IMR-90 (cell line): ENCODE results near the gene MYDGF. TPM values are rescaled to one million over a fixed set of nuclear protein-coding genes. Genes with fewer than 3 reads are reported as not detected.
"Not testable (repeated sequence)": the region's sequence is repeated elsewhere in the genome, so short reads cannot be mapped to it uniquely, and the experiment has no call there.

Experiments
- ATAC-seq: fragments of 200-7000 bp; cut with Tn5 transposase; 2 replicates; pipeline ENCODE4 v1.9.1; 2020; ENCODE audit warnings: low read depth, mild to moderate bottlenecking, moderate library complexity
- BruUV-seq: library from RNA; stranded (reverse); fragments of 400-500 nt; replicated peaks from 2 replicates; lab custom pipeline; 2021; lab: Mats Ljungman, UMichigan
- CTCF ChIA-PET: fragments of 300-600 bp; formaldehyde crosslinking; extraction: SDS; loops from one replicate; lab custom pipeline; 2021; ENCODE audit warnings: antibody characterized with exemption; lab: Yijun Ruan, JAX
- POLR2A ChIA-PET: fragments of 300-600 bp; sonication (Branson Sonifier 250); formaldehyde crosslinking; loops from one replicate; lab custom pipeline; 2022; ENCODE audit warnings: antibody characterized with exemption; ENCODE audit not compliant: unreplicated experiment; lab: Charles Lee
- DNase-seq: peaks from one replicate; pipeline ENCODE4 v3.0.0; 2013
- H2AFZ ChIP-seq: replicated peaks from 2 replicates; pipeline ENCODE3; 2013; ENCODE audit warnings: low read length, mild to moderate bottlenecking; ENCODE audit not compliant: poor library complexity
- H2AK5ac ChIP-seq: 2 replicates; pipeline ENCODE4 v1.6.1; 2013; ENCODE audit warnings: low read depth, low read length, inconsistent platforms
- H2AK9ac ChIP-seq: replicated peaks from 2 replicates; pipeline ENCODE3; 2013; ENCODE audit warnings: mild to moderate bottlenecking, low read depth, low read length, moderate library complexity; ENCODE audit not compliant: poor library complexity
- H2BK120ac ChIP-seq: 2 replicates; pipeline ENCODE4 v1.6.1; 2013; ENCODE audit warnings: low read depth, low read length, inconsistent platforms
- H2BK15ac ChIP-seq: 3 replicates; pipeline ENCODE4 v1.6.1; 2013; ENCODE audit warnings: low read depth, low read length, inconsistent platforms
- H2BK20ac ChIP-seq: 2 replicates; pipeline ENCODE4 v1.6.1; 2013; ENCODE audit warnings: low read depth, mild to moderate bottlenecking, inconsistent platforms, low read length, moderate library complexity
- H2BK5ac ChIP-seq: 2 replicates; pipeline ENCODE4 v1.6.1; 2013; ENCODE audit warnings: mild to moderate bottlenecking, low read depth, low read length, inconsistent platforms; ENCODE audit not compliant: poor library complexity, severe bottlenecking
- H3K14ac ChIP-seq: replicated peaks from 2 replicates; pipeline ENCODE4 v1.6.1; 2013; ENCODE audit warnings: low read depth, low read length, inconsistent platforms
- H3K18ac ChIP-seq: 2 replicates; pipeline ENCODE4 v1.6.1; 2013; ENCODE audit warnings: low read depth, low read length, control low read depth
- H3K23ac ChIP-seq: 2 replicates; pipeline ENCODE4 v1.6.1; 2013; ENCODE audit warnings: low read depth, low read length, inconsistent platforms
- H3K27ac ChIP-seq: 2 replicates; pipeline ENCODE4 v1.5.1; 2013; ENCODE audit warnings: mild to moderate bottlenecking, control low read depth, low read length; ENCODE audit not compliant: insufficient read depth
- H3K27me3 ChIP-seq: 2 replicates; pipeline ENCODE4 v1.6.1; 2013; ENCODE audit warnings: low read length; ENCODE audit not compliant: control insufficient read depth, insufficient read depth
- H3K36me3 ChIP-seq: 2 replicates; pipeline ENCODE4 v1.6.1; 2013; ENCODE audit warnings: low read length, mixed read lengths; ENCODE audit not compliant: control insufficient read depth, insufficient read depth
- H3K4ac ChIP-seq: 2 replicates; pipeline ENCODE4 v1.6.1; 2013; ENCODE audit warnings: low read depth, low read length, inconsistent platforms
- H3K4me1 ChIP-seq: 2 replicates; pipeline ENCODE4 v1.6.1; 2013; ENCODE audit warnings: low read length, mixed read lengths; ENCODE audit not compliant: control insufficient read depth, insufficient read depth
- H3K4me2 ChIP-seq: 2 replicates; pipeline ENCODE4 v1.6.1; 2013; ENCODE audit warnings: low read depth, mild to moderate bottlenecking, control low read depth, low read length, moderate library complexity
- H3K4me3 ChIP-seq: 2 replicates; pipeline ENCODE4 v1.5.1; 2013; ENCODE audit warnings: low read depth, mild to moderate bottlenecking, control low read depth, low read length, moderate library complexity; ENCODE audit not compliant: insufficient read depth
- H3K56ac ChIP-seq: 2 replicates; pipeline ENCODE4 v1.6.1; 2013; ENCODE audit warnings: low read length, inconsistent platforms; ENCODE audit not compliant: insufficient read depth; ENCODE audit errors: extremely low read depth
- H3K79me1 ChIP-seq, 2 experiments: 2 replicates each; pipeline ENCODE4 v1.6.1; 2013; ENCODE audit warnings: low read length in 2 of 2, inconsistent platforms in 1 of 2, low read depth in 1 of 2
- H3K9ac ChIP-seq: 2 replicates; pipeline ENCODE4 v1.6.1; 2013; ENCODE audit warnings: low read depth, low read length, control low read depth
- H3K9me1 ChIP-seq: 2 replicates; pipeline ENCODE4 v1.6.1; 2013; ENCODE audit warnings: low read length, inconsistent platforms; ENCODE audit not compliant: insufficient read depth
- H3K9me3 ChIP-seq: 2 replicates; pipeline ENCODE4 v1.6.1; 2013; ENCODE audit warnings: low read length; ENCODE audit not compliant: control insufficient read depth, insufficient read depth
- H4K20me1 ChIP-seq: 2 replicates; pipeline ENCODE4 v1.6.1; 2013; ENCODE audit warnings: low read length, inconsistent platforms; ENCODE audit not compliant: insufficient read depth
- H4K5ac ChIP-seq: 2 replicates; pipeline ENCODE4 v1.6.1; 2013; ENCODE audit warnings: mild to moderate bottlenecking, low read depth, low read length, control low read depth
- H4K8ac ChIP-seq, 2 experiments: 2 replicates each; pipeline ENCODE4 v1.6.1; 2013; ENCODE audit warnings: low read depth in 2 of 2, low read length in 2 of 2, control low read depth in 1 of 2, inconsistent platforms in 1 of 2
- H4K91ac ChIP-seq: 2 replicates; pipeline ENCODE4 v1.6.1; 2013; ENCODE audit warnings: low read depth, low read length, inconsistent platforms; ENCODE audit not compliant: insufficient read depth
- WGBS, 2 experiments: methylation state at CpG; one replicate each; pipeline versions ENCODE4 v1.1.5 to v1.1.7; 2013; ENCODE audit warnings: missing lambda C conversion rate in 2 of 2; ENCODE audit not compliant: insufficient read length in 1 of 2; ENCODE audit errors: extremely low coverage in 2 of 2; 5-methylcytosine and 5-hydroxymethylcytosine counted together
- dilution Hi-C: fragments of 300-500 bp; cut with HindIII; formaldehyde crosslinking; loops from one replicate; pipeline ENCODE4 v1.14.3; 2018; ENCODE audit warnings: low sequenced_read_pairs; ENCODE audit not compliant: unreplicated experiment
- in situ Hi-C: fragments of 300-500 bp; cut with MboI; formaldehyde crosslinking; loops from 3 replicates; pipeline ENCODE4 v1.14.3; 2019; ENCODE audit warnings: low sequenced_read_pairs, inconsistent platforms, mixed read lengths
- intact Hi-C: fragments of 100-400 bp; cut with micrococcal nuclease; formaldehyde crosslinking; loops from 2 replicates; pipeline ENCODE4 v1.10.0; 2022
- polyA plus RNA-seq, 3 experiments: library from polyadenylated mRNA; depleted of rRNA; stranded (reverse); fragments of >200 nt; gene quantifications; 2 replicates each; pipeline ENCODE4 v1.2.3, GENCODE V29; 2012; ENCODE audit warnings: low replicate concordance in 1 of 3
- total RNA-seq: library from RNA; depleted of rRNA; stranded (reverse); fragments of >200 nt; gene quantifications from 2 replicates; pipeline ENCODE4 v1.2.3, GENCODE V29; 2012

MYDGF gene
- total and polyA plus RNA-seq, 2 of the 4 experiments (the other 2 are of a cell fraction), result 203 to 310 TPM

DNA sequence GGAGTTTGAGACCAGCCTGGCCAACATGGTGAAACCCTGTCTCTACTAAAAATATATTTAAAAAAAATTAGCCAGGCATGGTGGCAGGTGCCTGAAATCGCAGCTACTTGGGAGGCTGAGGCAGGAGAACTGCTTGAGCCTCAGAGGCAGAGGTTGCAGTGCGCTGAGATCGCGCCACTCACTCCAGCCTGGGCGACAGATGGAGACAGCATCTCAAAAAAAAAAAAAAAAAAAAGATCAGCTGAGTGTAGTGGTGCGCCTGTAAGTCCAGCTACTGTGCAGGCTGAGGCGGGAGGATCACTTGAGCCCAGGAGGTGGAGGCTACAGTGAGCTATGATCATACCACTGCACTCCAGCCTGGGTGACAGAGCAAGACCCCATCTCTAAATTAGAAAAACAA, 9.9 kb upstream of the MYDGF start:
- H3K27me3 ChIP-seq, H2AK5ac ChIP-seq, H3K4me3 ChIP-seq, H3K79me1 ChIP-seq, H3K4ac ChIP-seq, BruUV-seq, H3K4me1 ChIP-seq, in situ Hi-C loops, H2AK9ac ChIP-seq, H4K20me1 ChIP-seq, ATAC-seq, POLR2A ChIA-PET, H3K18ac ChIP-seq, H3K4me2 ChIP-seq, H3K56ac ChIP-seq, H2AFZ ChIP-seq, H2BK120ac ChIP-seq, H3K23ac ChIP-seq, H3K9me1 ChIP-seq, dilution Hi-C loops, H2BK5ac ChIP-seq, H3K14ac ChIP-seq, H3K27ac ChIP-seq, H3K9ac ChIP-seq, H4K5ac ChIP-seq, H3K9me3 ChIP-seq, H2BK20ac ChIP-seq, intact Hi-C loops, DNase-seq, H4K8ac ChIP-seq, H2BK15ac ChIP-seq, H4K91ac ChIP-seq: not testable (repeated sequence)
- H3K36me3 ChIP-seq, result peaks cover 58% of the 10 kb centered on the region
- WGBS, 2 experiments, result 100% methylated on average over 1 of the region's 7 CpGs; no CpG with 5 or more reads in 1 of the 2 experiments
- CTCF ChIA-PET, result interaction anchor here (0.5 kb wide), 1 partner anchor 17 kb away, joined by 3 read pairs; no protein-coding TSS in a partner anchor
